HG03575 (cell line): ENCODE measurements around the gene CALHM5.
"Not testable (repeated sequence)": the region's sequence is repeated elsewhere in the genome, so short reads cannot be mapped to it uniquely, and the experiment has no call there.

Source experiments
- ATAC-seq: cut with Tn5 transposase; IDR thresholded peaks from one replicate; pipeline ENCODE4 v1.9.1; 2021; ENCODE audit not compliant: unreplicated experiment, insufficient number of reproducible peaks, low FRiP score; ENCODE audit errors: extremely low read depth

CALHM5 gene

GRCh38 chr6:116511424-116512110 lies at the start of gene CALHM5:
Gene CALHM5 (plus strand): TSS chr6:116511639. CDS start chr6:116511697, 58 bp downstream.
- no peak for ATAC-seq

- no peak for ATAC-seq
These were observed 49.2 kb upstream of the CALHM5 start for GRCh38 chr6:116461932-116462885.

- no peak for ATAC-seq
These were observed 48.1 kb upstream of the CALHM5 start for GRCh38 chr6:116463301-116463700.

DNA sequence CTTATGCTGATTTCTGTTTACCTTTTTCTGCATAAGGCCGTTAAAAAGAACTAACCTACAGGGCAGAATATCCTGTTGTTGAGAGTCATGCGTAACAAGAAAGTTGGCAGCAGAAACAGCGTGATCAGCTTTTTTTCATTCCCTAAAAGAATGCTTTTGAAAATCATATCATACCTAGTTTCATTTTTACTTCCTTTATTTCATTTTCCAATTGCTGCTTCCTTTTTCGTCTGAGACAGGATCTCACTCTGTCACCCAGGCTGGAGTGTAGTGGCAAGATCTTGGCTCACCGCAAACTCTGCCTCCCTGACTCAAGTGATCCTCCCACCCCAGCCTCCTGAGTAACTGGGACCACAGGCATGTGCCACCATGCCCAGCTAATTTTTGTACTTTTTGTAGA lies 46.2 kb upstream of the CALHM5 start:
- no peak for ATAC-seq

- ATAC-seq: no peak
These were observed 44.3 kb upstream of the CALHM5 start for GRCh38 chr6:116467096-116467495.

GRCh38 chr6:116467514-116467913 lies 43.9 kb upstream of the CALHM5 start:
- ATAC-seq: no peak

DNA sequence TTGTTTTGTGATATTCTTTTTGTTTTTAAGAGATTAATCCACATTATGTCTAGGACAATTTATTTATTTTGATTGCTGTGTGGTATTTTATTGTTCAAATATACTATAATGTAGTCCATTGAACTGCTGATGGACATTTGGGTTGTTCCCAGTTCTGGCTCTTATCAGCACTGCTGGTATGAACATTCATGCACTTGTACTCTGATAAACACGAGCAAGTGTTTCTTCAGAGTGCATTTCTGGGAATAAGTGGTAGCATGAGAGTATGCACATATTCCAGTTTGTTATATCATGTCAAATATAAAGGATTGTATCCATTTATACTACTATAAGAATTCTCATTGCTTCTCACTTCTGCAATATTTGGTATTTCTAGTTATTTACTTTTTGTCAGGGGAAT lies 43.1 kb upstream of the CALHM5 start:
- no peak for ATAC-seq

DNA sequence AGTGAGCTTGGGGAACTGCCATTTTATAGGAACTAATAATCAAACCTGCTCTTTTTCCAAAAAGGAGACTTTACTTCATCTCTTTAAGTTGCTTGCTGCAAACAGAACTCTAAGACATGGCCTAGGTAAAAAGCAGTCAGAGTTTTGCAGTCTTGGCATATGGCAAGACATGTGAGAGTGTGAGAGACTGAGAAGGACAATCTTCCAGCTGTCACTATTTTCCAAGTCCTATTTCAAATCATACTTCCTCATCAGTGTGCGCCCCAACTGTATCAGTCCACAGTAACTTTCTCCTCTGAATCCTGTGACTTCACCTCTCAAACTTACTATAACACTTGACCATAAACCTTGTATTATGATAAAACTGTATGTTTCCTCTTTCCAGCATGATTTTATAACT lies 39.9 kb upstream of the CALHM5 start:
- no peak for ATAC-seq

- no peak for ATAC-seq
These were observed 38.7 kb upstream of the CALHM5 start for GRCh38 chr6:116472706-116473105.

- no peak for ATAC-seq
These were observed 36.3 kb upstream of the CALHM5 start for GRCh38 chr6:116475141-116475540.

DNA sequence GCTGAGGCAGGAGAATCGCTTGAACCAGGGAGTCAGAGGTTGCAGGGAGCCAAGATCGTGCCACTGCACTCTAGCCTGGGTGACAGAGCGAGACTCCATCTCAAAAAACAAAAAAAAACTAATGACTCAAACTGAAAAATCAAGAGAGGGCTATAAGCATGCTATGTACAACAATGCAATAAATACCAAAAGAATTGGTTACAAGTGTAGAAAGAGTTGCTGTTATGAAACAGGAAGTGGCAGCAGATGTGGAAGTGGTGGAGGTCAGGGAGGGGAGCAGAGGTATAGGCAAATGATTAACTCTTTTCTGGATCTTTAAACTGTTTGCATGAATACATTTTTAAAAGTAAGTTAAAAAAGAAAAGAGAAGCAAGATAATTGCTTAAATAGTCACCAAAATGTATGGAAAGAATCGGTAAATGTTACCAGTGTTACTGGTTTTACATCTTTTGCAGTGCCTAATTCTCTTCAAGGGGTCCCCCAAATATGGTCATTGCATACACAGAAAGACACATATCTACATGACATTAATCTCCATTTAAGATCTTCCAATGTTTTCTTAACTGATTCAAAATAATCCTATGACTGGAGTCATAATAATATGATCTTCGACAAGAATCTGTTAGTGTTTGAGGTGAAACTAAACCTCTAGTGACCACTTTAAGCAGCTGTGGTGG lies 35.3 kb upstream of the CALHM5 start:
- ATAC-seq: peak; percentile 99

DNA sequence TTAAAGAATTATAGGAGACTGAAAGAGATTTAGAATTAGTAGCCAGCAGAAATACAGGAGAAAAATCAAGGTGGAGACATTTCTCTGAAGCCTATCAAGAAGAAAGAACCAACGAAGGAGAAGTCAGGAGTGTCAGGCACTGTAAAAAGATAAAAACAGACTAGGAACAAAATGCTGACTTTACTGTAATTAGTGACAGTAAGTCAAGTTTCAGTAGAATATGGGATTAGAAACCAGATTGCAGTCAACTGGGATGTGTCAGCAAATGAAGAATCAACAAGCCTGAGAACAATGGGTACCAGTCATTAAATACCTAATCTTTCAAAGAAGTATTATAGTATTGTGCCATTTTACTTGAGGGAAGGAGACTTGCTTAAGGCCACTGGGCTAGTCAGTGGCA lies 28.7 kb upstream of the CALHM5 start:
- no peak for ATAC-seq

DNA sequence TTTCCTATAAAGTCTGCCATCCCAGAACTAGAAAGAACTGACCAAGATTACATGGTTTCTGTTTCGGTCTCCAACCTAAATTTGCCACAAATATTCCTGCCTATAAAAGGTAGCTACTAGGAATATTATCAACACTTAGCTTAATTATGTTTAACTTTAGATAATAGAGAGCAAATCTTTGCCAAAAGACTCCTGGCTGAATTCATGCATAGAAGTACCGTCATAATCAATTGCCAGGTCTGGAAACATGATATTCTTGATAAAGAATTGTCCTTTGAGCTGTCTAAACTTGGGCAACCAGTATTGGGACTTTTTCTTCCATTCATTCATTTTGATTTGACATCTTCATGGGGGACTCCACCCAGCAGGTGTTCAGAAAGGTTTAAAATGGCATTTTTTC lies 27.8 kb upstream of the CALHM5 start:
- no peak for ATAC-seq

- ATAC-seq: no peak
These were observed 25.8 kb upstream of the CALHM5 start for GRCh38 chr6:116485559-116486184.

- ATAC-seq: no peak
These were observed 19.7 kb upstream of the CALHM5 start for GRCh38 chr6:116491610-116492330.

- ATAC-seq: no peak
These were observed 18.9 kb upstream of the CALHM5 start for GRCh38 chr6:116492331-116493067.

DNA sequence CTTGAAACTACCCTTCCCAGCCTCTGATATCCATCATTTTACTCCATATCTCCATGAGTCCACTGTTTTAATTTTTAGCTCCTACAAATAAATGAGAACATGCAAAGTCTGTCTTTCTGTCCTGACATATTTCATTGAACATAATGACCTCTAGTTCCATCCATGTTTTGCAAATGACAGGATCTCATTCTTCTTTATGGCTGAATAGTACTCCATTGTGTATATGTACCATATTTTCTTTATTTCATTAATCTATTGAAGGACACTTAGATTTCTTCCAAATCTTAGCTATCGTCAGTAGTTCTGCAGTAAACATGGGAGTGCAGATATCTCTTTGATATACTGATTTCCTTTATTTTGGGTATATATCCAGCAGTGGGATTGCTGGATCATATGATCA lies 16.3 kb upstream of the CALHM5 start:
- ATAC-seq: not testable (repeated sequence)

DNA sequence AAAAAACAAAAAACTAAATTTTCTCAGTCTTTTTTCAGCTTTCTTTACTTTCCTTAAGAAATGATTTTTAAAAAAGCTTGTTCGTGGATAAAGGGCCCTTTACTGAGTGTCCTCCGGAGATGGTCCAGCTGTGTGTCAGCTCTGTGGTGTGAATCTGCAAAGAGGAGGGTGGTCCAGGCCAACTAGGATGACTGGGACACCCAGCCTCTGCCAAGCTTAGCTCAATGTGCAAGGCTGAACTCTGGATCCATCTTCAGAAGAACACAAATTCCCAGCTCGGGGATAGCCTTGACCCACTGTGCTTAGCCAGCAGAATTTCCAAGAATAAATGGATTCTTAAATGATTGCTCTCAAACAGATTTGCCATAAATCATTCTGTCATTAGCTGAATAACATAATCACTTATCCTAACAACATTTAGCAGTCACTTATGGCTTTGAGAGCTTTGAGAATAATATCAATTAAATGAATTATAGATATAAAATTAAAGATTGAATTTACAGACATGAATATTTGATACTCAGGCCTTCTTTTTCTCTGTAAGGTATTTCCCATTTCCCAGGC lies 14.2 kb upstream of the CALHM5 start:
- ATAC-seq: no peak
